ENCODE measurements around the gene CDC42EP5.
"Not testable (repeated sequence)": the region's sequence is repeated elsewhere in the genome, so short reads cannot be mapped to it uniquely, and the experiment has no call there.

Gene CDC42EP5

GRCh38 chr19:54470991-54471782 lies 1.9 kb downstream of the CDC42EP5 start:
- Histone ChIP-seq H3K4me3 (ENCODE audit: extremely low read depth, insufficient read depth, low read length, poor library complexity, severe bottlenecking) (peak overlapping the region; percentile 26), H3K4me1 (ENCODE audit: control insufficient read depth, insufficient read depth, low read length, poor library complexity, severe bottlenecking) (peaks cover 8% of the 10 kb centered on the region), H3K9me3 (ENCODE audit: control insufficient read depth, low read length) (no peaks in the 10 kb centered on the region), H3K27ac (ENCODE audit: low read depth, low read length, severe bottlenecking) (no peak overlapping the region), H3K36me3 (ENCODE audit: control insufficient read depth, insufficient read depth, low read length) (no peaks in the 10 kb centered on the region)
- WGBS, 2 experiments (ENCODE audit: insufficient coverage in 2 of 2) = 20 to 29% methylated on average over 52 to 55 of the region's 60 CpGs

- Histone ChIP-seq H3K27ac (ENCODE audit: low read depth, low read length, severe bottlenecking) (no peak overlapping the region), H3K4me3 (ENCODE audit: extremely low read depth, insufficient read depth, low read length, poor library complexity, severe bottlenecking) (no peak overlapping the region), H3K4me1 (ENCODE audit: control insufficient read depth, insufficient read depth, low read length, poor library complexity, severe bottlenecking) (peaks cover 8% of the 10 kb centered on the region), H3K9me3 (ENCODE audit: control insufficient read depth, low read length) (no peaks in the 10 kb centered on the region), H3K36me3 (ENCODE audit: control insufficient read depth, insufficient read depth, low read length) (no peaks in the 10 kb centered on the region)
- WGBS, 2 experiments (ENCODE audit: insufficient coverage in 2 of 2) = 83 to 87% methylated on average over 3 to 10 of the region's 10 CpGs
Observed at GRCh38 chr19:54470276-54470887, 2.7 kb downstream of the CDC42EP5 start.

GRCh38 chr19:54469496-54469934 lies 3.6 kb downstream of the CDC42EP5 start:
- H3K9me3 ChIP-seq (ENCODE audit: control insufficient read depth, low read length) = no peaks in the 10 kb centered on the region
- no peaks in the 10 kb centered on the region for H3K36me3 ChIP-seq (ENCODE audit: control insufficient read depth, insufficient read depth, low read length)
- no peak overlapping the region for H3K27ac ChIP-seq (ENCODE audit: low read depth, low read length, severe bottlenecking)
- WGBS, 2 experiments (ENCODE audit: insufficient coverage in 2 of 2) = 66 to 74% methylated on average over 7 to 8 of the region's 8 CpGs
- H3K4me3 ChIP-seq (ENCODE audit: extremely low read depth, insufficient read depth, low read length, poor library complexity, severe bottlenecking) = no peak overlapping the region
- H3K4me1 ChIP-seq (ENCODE audit: control insufficient read depth, insufficient read depth, low read length, poor library complexity, severe bottlenecking) = peaks cover 8% of the 10 kb centered on the region

- not testable (repeated sequence) for H3K27ac ChIP-seq (ENCODE audit: low read depth, low read length, severe bottlenecking); H3K4me1 ChIP-seq (ENCODE audit: control insufficient read depth, insufficient read depth, low read length, poor library complexity, severe bottlenecking); H3K9me3 ChIP-seq (ENCODE audit: control insufficient read depth, low read length); H3K4me3 ChIP-seq (ENCODE audit: extremely low read depth, insufficient read depth, low read length, poor library complexity, severe bottlenecking)
- WGBS, 2 experiments (ENCODE audit: insufficient coverage in 2 of 2) = 81 to 93% methylated on average over 14 of the region's 14 CpGs
- peaks cover 13% of the 10 kb centered on the region for H3K36me3 ChIP-seq (ENCODE audit: control insufficient read depth, insufficient read depth, low read length)
Observed at GRCh38 chr19:54466110-54466480, 7.0 kb downstream of the CDC42EP5 start.

- H3K27ac ChIP-seq (ENCODE audit: low read depth, low read length, severe bottlenecking) = no peak overlapping the region
- WGBS, 2 experiments (ENCODE audit: insufficient coverage in 2 of 2) = 88 to 90% methylated on average over 44 to 49 of the region's 49 CpGs
- no peak overlapping the region for H3K4me3 ChIP-seq (ENCODE audit: extremely low read depth, insufficient read depth, low read length, poor library complexity, severe bottlenecking)
- no peaks in the 10 kb centered on the region for H3K9me3 ChIP-seq (ENCODE audit: control insufficient read depth, low read length)
- H3K36me3 ChIP-seq (ENCODE audit: control insufficient read depth, insufficient read depth, low read length) = peaks cover 18% of the 10 kb centered on the region
- H3K4me1 ChIP-seq (ENCODE audit: control insufficient read depth, insufficient read depth, low read length, poor library complexity, severe bottlenecking) = peaks cover 13% of the 10 kb centered on the region
Observed at GRCh38 chr19:54465426-54466109, 7.5 kb downstream of the CDC42EP5 start.

GRCh38 chr19:54464630-54465425 lies 8.3 kb downstream of the CDC42EP5 start:
- H3K9me3 ChIP-seq (ENCODE audit: control insufficient read depth, low read length) = no peaks in the 10 kb centered on the region
- H3K4me1 ChIP-seq (ENCODE audit: control insufficient read depth, insufficient read depth, low read length, poor library complexity, severe bottlenecking) = peaks cover 13% of the 10 kb centered on the region
- WGBS, 2 experiments (ENCODE audit: insufficient coverage in 2 of 2) = 8 to 9% methylated on average over 32 to 52 of the region's 87 CpGs
- peak overlapping the region; percentile 82 for H3K27ac ChIP-seq (ENCODE audit: low read depth, low read length, severe bottlenecking)
- peaks cover 23% of the 10 kb centered on the region for H3K36me3 ChIP-seq (ENCODE audit: control insufficient read depth, insufficient read depth, low read length)
- peak overlapping the region; percentile 46 for H3K4me3 ChIP-seq (ENCODE audit: extremely low read depth, insufficient read depth, low read length, poor library complexity, severe bottlenecking)

GRCh38 chr19:54464044-54464629 lies 9.0 kb downstream of the CDC42EP5 start:
- peaks cover 13% of the 10 kb centered on the region for H3K4me1 ChIP-seq (ENCODE audit: control insufficient read depth, insufficient read depth, low read length, poor library complexity, severe bottlenecking)

GRCh38 chr19:54463531-54464043 lies 9.5 kb downstream of the CDC42EP5 start, which contains the start of gene LENG9:
LENG9 (minus strand) TSS chr19:54463778; CDS start chr19:54463526, 252 bp downstream.
- H3K27ac ChIP-seq (ENCODE audit: low read depth, low read length, severe bottlenecking) = peak within 1 kb of the TSS; percentile 82
- peaks cover 33% of the 10 kb centered on the region for H3K36me3 ChIP-seq (ENCODE audit: control insufficient read depth, insufficient read depth, low read length)
- 1 to 2% methylated on average over 21 to 38 of the region's 41 CpGs for WGBS, 2 experiments (ENCODE audit: insufficient coverage in 2 of 2)

More at GRCh38 chr19:54464044-54464629, 9.0 kb downstream of the CDC42EP5 start:
- H3K4me3 ChIP-seq (ENCODE audit: extremely low read depth, insufficient read depth, low read length, poor library complexity, severe bottlenecking) = peak overlapping the region; percentile 46
- peaks cover 28% of the 10 kb centered on the region for H3K36me3 ChIP-seq (ENCODE audit: control insufficient read depth, insufficient read depth, low read length)
- H3K27ac ChIP-seq (ENCODE audit: low read depth, low read length, severe bottlenecking) = peak overlapping the region; percentile 82
- 0 to 1% methylated on average over 25 to 26 of the region's 26 CpGs for WGBS, 2 experiments (ENCODE audit: insufficient coverage in 2 of 2)
- H3K9me3 ChIP-seq (ENCODE audit: control insufficient read depth, low read length) = no peaks in the 10 kb centered on the region

GRCh38 chr19:54462655-54463530 lies 10.2 kb downstream of the CDC42EP5 start:
- Histone ChIP-seq H3K4me3 (ENCODE audit: extremely low read depth, insufficient read depth, low read length, poor library complexity, severe bottlenecking) (peak overlapping the region; percentile 46), H3K27ac (ENCODE audit: low read depth, low read length, severe bottlenecking) (peak overlapping the region; percentile 82), H3K36me3 (ENCODE audit: control insufficient read depth, insufficient read depth, low read length) (peaks cover 40% of the 10 kb centered on the region), H3K9me3 (ENCODE audit: control insufficient read depth, low read length) (no peaks in the 10 kb centered on the region), H3K4me1 (ENCODE audit: control insufficient read depth, insufficient read depth, low read length, poor library complexity, severe bottlenecking) (peaks cover 13% of the 10 kb centered on the region)
- WGBS, 2 experiments (ENCODE audit: insufficient coverage in 2 of 2) = 11 to 18% methylated on average over 78 to 83 of the region's 91 CpGs

More at GRCh38 chr19:54463531-54464043, 9.5 kb downstream of the CDC42EP5 start, which contains the start of gene LENG9:
- Histone ChIP-seq H3K4me3 (ENCODE audit: extremely low read depth, insufficient read depth, low read length, poor library complexity, severe bottlenecking) (peak within 1 kb of the TSS; percentile 46), H3K4me1 (ENCODE audit: control insufficient read depth, insufficient read depth, low read length, poor library complexity, severe bottlenecking) (peaks cover 13% of the 10 kb centered on the region), H3K9me3 (ENCODE audit: control insufficient read depth, low read length) (no peaks in the 10 kb centered on the region)

Measured in mesodermal cell (in vitro differentiated cells).